ENCODE measurements around the gene HEBP2.

The HEBP2 gene

GRCh38 chr6:138455746-138456400, 51.9 kb downstream of the HEBP2 start:
- DNase-seq, result peak; percentile 60

GRCh38 chr6:138456401-138456790, 52.4 kb downstream of the HEBP2 start:
- no peak for DNase-seq

GRCh38 chr6:138461647-138462046, 57.6 kb downstream of the HEBP2 start:
- no peak for DNase-seq

DNA sequence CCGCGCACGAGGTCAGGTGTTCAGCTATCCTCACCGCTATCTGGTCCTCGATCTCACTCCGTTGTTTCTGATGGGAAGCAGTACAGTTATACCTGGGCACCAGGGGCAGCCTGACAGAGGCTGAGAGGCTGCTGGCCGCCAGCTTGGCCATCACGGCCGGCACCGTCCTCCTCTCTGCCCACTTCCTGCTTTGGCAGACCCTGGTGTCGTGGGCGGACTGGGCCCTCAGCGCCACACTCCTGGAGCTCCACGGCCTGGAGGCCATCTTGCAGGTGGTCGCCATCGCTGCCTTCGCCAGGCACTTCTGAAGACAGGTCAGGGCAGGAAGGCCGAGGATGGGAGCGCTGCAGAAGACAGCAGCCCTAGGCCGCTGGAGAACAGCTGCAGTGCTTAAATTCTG, 60.1 kb downstream of the HEBP2 start:
- DNase-seq, result no peak

DNA sequence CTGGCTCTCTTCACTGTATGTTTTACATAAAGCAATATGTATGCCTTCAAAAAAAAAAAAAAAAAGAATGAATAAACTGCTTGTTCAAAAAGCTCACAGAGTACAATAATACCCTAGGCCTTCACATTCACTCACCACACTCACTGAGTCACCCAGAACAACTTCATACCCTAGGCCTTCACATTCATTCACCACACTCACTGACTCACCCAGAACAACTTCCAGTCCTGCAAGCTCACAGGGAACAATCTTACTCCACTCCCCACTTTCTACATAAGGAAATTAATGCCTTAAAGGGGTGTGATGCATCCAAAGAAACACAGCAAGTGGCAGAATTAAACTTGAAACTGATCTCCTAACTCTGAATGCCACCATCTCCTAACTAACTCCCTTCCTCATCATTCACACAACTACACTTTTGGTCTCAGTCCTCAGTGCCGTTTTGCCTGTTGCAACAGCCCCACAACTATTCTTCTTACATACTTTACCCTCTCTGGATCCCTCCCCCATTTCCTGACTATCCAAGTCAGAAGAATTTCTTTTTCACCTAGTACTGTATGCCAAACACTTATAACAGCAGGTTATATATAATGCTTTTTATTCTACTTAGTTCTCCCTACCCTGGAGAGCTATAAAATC, 61.1 kb downstream of the HEBP2 start:
- no peak for DNase-seq

DNA sequence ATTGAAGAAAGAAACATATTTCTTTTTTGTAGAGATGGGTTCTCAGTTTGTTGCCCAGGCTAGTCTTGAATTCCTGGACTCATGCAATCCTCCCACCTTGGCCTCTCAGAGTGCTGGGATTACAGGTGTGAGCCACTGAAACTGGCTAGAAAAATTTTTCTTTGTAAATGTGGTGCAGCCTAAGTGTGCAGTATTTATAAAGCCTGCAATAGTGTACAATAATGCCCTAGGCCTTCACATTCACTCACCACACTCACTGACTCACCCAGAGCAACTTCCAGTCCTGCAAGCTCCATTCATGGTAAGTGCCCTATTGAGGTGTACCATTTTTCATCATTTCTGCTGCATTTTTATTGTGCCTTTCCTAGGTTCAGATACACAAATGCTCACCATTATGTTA, 63.9 kb downstream of the HEBP2 start:
- DNase-seq, result no peak

- DNase-seq, result no peak
Observed at GRCh38 chr6:138468320-138469015, 64.4 kb downstream of the HEBP2 start.
